Endothelial cell of umbilical vein (primary cell): Measurements from ENCODE around the gene SMAP1.

ENCODE experiments used
- EZH2 ChIP-seq: IDR thresholded peaks from 2 replicates; pipeline ENCODE4 v1.6.1; 2012; ENCODE audit warnings: borderline replicate concordance, low read depth, mild to moderate bottlenecking, moderate library complexity, low read length, inconsistent platforms; ENCODE audit not compliant: severe bottlenecking
- FOS ChIP-seq: IDR thresholded peaks from 2 replicates; pipeline ENCODE4 v1.6.1; 2011; ENCODE audit warnings: mild to moderate bottlenecking, low read length, moderate library complexity, borderline replicate concordance; ENCODE audit not compliant: insufficient read depth
- JUN ChIP-seq: IDR thresholded peaks from 2 replicates; pipeline ENCODE4 v1.6.1; 2011; ENCODE audit warnings: borderline replicate concordance, low read depth; ENCODE audit not compliant: insufficient read length, insufficient read depth
- MAX ChIP-seq: IDR thresholded peaks from 2 replicates; pipeline ENCODE4 v1.6.1; 2011; ENCODE audit not compliant: insufficient read depth, insufficient read length
- MYC ChIP-seq: IDR thresholded peaks from one replicate; pipeline ENCODE4 v1.6.1; 2011; ENCODE audit warnings: mild to moderate bottlenecking, low read depth, low read length
- POLR2A ChIP-seq: IDR thresholded peaks from 2 replicates; pipeline ENCODE4 v1.6.1; 2012; ENCODE audit warnings: low read depth, mild to moderate bottlenecking, control low read depth, low read length
- POLR2AphosphoS5 ChIP-seq: IDR thresholded peaks from 2 replicates; pipeline ENCODE4 v1.6.1; 2012; ENCODE audit warnings: low read depth, mild to moderate bottlenecking, control low read depth, low read length, moderate library complexity; ENCODE audit not compliant: insufficient read depth
- TF ChIP-seq, protein P1 (sequence below), 2 donors: IDR thresholded peaks; 1 replicate in 1 of 2; 2 replicates in 1 of 2; pipeline ENCODE4 v1.5.1; 2011; ENCODE audit warnings: low read length in 2 of 2, mild to moderate bottlenecking in 2 of 2, moderate library complexity in 2 of 2, control low read depth in 1 of 2, inconsistent platforms in 1 of 2, low read depth in 1 of 2; ENCODE audit not compliant: insufficient read depth in 1 of 2; ENCODE audit errors: extremely low read depth in 1 of 2

- TF ChIP-seq, protein P1, sequence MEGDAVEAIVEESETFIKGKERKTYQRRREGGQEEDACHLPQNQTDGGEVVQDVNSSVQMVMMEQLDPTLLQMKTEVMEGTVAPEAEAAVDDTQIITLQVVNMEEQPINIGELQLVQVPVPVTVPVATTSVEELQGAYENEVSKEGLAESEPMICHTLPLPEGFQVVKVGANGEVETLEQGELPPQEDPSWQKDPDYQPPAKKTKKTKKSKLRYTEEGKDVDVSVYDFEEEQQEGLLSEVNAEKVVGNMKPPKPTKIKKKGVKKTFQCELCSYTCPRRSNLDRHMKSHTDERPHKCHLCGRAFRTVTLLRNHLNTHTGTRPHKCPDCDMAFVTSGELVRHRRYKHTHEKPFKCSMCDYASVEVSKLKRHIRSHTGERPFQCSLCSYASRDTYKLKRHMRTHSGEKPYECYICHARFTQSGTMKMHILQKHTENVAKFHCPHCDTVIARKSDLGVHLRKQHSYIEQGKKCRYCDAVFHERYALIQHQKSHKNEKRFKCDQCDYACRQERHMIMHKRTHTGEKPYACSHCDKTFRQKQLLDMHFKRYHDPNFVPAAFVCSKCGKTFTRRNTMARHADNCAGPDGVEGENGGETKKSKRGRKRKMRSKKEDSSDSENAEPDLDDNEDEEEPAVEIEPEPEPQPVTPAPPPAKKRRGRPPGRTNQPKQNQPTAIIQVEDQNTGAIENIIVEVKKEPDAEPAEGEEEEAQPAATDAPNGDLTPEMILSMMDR (IDR thresholded peaks at IDR 0.05; ENCODE audit: extremely low read depth in 1 of 2, insufficient read depth in 1 of 2, low read depth in 1 of 2, low read length in 2 of 2), result no peak
- TF ChIP-seq EZH2, result no peak
- TF ChIP-seq POLR2AphosphoS5, result no peak
- TF ChIP-seq POLR2A, result no peak
- TF ChIP-seq MAX, result no peak
- TF ChIP-seq MYC, result no peak
- TF ChIP-seq JUN, result no peak
- no peak for TF ChIP-seq FOS
These were observed 238.1 kb downstream of the SMAP1 start for GRCh38 chr6:70905742-70906141.
